Endometrium (tissue), 2 donors: ENCODE data around the gene TIPIN.

Experiments used
- FAIRE-seq: peaks from 2 replicates; lab custom pipeline; 2012; peaks lifted over from hg19 to GRCh38; lab: Jason Lieb, UNC
- donor health status: control.
- donor health status: control.

Gene TIPIN

GRCh38 chr15:66298803-66299251 is 57.7 kb downstream of the TIPIN start:
- no peak for FAIRE-seq

GRCh38 chr15:66296186-66296585 is 60.3 kb downstream of the TIPIN start:
- no peak for FAIRE-seq

GRCh38 chr15:66294932-66295235 is 61.6 kb downstream of the TIPIN start:
- no peak for FAIRE-seq

GRCh38 chr15:66294157-66294931 is 62.1 kb downstream of the TIPIN start:
- FAIRE-seq, result no peak

- FAIRE-seq, result no peak
Observed at GRCh38 chr15:66293419-66294156, 62.9 kb downstream of the TIPIN start, which contains the start of gene DIS3L. DIS3L (plus strand) TSS chr15:66293568; CDS start chr15:66293597, 29 bp downstream.

- no peak for FAIRE-seq
Observed at GRCh38 chr15:66292571-66293418, 63.7 kb downstream of the TIPIN start.

GRCh38 chr15:66291816-66292570 is 64.5 kb downstream of the TIPIN start:
- FAIRE-seq, result no peak

- no peak for FAIRE-seq
Observed at GRCh38 chr15:66290518-66290917, 66.0 kb downstream of the TIPIN start.

GRCh38 chr15:66290007-66290406 is 66.5 kb downstream of the TIPIN start:
- FAIRE-seq, result no peak

- no peak for FAIRE-seq
Observed at GRCh38 chr15:66288551-66289185, 67.8 kb downstream of the TIPIN start.

GRCh38 chr15:66288093-66288492 is 68.4 kb downstream of the TIPIN start:
- FAIRE-seq, result no peak

GRCh38 chr15:66287461-66288057 is 68.9 kb downstream of the TIPIN start:
- FAIRE-seq, result peak; percentile 98
